Measurements from ENCODE around the gene MAN1C1. TPM values are rescaled to one million over a fixed set of nuclear protein-coding genes. Genes with fewer than 3 reads are reported as not detected.

MAN1C1 gene
- total RNA-seq, 4 donors from 2014 or later: 11.0 to 20.9 (median 15.9) TPM

DNA sequence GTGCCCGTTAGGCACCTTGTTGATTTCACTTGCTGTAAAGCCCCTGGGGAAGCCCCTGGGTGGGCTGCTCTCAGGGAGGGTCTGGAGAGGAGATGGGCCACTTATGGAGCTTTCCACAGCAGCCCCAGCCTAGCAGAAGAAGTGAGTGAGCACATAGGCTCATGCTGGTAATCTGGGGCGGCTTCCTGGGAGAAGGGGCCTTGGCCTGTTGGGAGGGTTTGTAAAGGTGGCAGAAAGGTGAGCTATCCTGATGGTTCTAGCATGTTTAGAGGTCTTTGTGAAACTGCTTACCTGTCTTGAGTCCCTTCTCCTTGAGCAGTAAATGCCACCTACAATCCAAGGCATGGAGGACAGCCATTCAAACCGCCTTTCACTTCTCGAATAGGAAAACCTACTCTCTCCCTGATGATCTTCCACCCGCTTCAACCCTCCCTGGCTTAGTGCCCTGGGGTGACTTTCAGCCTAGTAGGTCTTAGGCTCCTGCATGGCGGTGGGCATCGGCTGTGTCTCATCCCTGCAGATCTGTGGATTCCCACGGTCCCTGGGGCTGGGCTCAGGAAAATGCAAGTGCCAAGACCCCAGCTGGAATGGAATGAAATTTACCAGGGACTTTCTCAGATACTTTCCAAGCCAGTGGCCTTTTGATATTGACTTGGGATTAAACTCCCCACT lies 95.8 kb downstream of the MAN1C1 start:
- TF ChIP-seq, protein P1, sequence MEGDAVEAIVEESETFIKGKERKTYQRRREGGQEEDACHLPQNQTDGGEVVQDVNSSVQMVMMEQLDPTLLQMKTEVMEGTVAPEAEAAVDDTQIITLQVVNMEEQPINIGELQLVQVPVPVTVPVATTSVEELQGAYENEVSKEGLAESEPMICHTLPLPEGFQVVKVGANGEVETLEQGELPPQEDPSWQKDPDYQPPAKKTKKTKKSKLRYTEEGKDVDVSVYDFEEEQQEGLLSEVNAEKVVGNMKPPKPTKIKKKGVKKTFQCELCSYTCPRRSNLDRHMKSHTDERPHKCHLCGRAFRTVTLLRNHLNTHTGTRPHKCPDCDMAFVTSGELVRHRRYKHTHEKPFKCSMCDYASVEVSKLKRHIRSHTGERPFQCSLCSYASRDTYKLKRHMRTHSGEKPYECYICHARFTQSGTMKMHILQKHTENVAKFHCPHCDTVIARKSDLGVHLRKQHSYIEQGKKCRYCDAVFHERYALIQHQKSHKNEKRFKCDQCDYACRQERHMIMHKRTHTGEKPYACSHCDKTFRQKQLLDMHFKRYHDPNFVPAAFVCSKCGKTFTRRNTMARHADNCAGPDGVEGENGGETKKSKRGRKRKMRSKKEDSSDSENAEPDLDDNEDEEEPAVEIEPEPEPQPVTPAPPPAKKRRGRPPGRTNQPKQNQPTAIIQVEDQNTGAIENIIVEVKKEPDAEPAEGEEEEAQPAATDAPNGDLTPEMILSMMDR (IDR thresholded peaks at IDR 0.05; ENCODE audit: low read depth): no peak

DNA sequence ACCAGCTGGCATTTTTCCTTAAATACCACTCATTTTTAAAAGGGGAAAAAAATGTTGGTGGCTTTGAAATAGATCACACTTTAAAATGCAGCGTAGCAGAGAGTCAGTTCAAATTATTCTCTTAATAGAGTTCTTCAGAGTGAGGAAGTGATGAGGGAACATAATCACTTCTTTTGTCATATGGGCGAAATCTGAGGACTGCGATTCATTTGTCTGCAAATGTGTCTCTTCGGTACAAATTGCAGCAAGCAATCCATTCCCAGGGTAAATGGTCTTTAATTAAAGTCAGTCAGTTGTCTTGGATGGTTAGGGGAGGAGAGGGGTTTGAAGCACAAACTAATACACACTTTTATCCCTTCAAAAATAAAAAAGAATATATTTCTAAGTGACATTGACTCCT lies 97.4 kb downstream of the MAN1C1 start:
- TF ChIP-seq, protein P1 (IDR thresholded peaks at IDR 0.05; ENCODE audit: low read depth): no peak

DNA sequence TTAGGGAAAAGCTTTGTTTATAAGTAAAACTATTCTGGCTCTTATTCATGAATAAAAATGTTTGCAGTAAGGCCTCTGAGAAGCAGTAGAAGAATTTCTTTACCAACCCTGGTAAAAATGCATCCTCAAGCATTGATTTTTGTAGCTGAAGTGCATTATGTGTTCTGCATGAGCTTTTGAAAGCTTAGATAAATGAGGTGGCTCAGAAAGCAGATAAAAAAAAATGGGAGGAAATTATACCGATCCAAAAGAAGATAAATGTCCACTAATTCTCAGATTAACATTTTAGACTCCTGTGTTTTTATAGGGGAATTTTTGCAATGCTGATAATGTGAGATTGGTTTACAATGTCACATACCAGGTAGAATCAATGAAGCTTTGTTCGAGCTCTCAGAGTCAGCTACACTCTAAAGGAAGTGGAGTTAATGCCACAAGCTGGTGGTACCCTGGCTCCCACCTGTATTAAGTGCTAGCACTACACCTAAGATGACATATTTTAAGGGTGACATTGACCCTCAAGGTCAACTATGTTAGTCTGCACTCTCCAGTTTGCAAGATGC lies 97.9 kb downstream of the MAN1C1 start:
- TF ChIP-seq, protein P1 (IDR thresholded peaks at IDR 0.05; ENCODE audit: low read depth): no peak

DNA sequence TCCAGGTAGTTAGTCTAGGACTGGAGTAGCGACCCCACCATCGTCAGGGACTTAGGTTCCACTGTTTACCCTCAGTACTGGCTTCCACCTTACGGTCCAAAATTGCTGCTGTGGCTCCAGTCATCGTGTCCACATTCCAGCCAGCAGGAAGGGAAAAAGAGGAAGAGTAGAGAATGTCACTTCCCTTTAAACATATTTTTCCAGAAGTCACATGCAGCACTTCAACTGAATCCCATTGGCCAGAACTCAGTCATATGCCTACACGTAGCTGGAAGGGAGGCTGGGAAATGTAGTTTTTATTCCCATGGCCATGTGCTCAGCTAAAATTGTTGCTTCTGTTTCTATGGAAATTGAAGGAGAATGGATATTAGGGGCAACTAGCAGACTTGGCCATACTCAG lies 99.3 kb downstream of the MAN1C1 start:
- TF ChIP-seq, protein P1 (IDR thresholded peaks at IDR 0.05; ENCODE audit: low read depth): no peak

DNA sequence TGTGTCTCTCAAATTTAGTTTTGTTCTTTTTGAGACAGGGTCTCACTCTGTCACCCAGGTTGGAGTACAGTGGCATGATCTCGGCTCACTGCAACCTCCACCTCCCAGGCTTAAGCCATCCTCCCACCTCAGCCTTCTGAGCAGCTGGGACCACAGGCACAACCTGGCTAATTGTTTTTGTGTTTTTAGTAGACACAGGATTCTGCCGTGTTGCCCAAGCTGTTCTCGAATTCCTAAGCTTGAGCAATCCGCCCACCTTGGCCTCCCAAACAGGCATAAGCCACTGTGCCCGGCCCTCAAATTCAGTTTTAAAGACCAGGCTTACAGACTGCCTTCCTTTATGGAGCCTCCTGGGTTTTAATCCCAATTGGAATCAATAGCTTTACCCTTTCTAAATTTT lies 99.7 kb downstream of the MAN1C1 start:
- TF ChIP-seq, protein P1 (IDR thresholded peaks at IDR 0.05; ENCODE audit: low read depth): no peak

DNA sequence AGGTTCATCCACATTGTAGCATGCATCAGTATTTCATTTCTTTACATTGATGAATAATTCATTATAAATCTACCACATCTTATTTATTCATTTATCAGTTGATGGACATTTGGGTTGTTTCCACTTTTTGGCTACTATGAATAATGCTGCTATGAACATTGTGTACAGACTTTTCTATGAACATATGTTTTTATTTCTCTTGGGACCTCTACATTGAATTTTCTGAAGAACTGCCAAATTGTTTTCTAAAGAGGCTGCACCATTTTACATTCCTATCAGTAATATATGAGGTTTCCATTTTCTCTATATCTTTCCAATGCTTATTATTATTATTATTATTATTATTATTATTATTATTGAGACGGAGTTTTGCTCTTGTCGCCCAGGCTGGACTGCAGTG lies 102.1 kb downstream of the MAN1C1 start:
- TF ChIP-seq, protein P1 (IDR thresholded peaks at IDR 0.05; ENCODE audit: low read depth): no peak

DNA sequence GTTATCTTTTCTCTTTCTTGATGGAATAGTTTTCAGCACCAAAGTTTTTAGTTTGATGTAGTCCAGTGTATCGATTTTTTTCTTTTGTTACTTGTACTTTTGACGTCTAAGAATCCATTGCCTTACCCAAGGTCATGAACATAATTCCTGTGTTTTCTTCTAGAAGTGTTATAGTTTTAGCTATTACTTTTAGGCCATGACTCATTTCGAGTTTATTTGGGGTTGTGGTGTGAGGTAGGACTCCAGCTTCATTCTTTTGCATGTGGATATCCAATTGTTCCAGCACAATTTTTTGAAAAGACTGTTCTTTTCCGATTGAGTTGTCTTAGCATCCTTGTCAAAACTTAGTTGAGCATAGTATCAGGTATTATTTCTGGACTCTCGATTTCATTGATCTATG lies 104.0 kb downstream of the MAN1C1 start:
- TF ChIP-seq, protein P1 (IDR thresholded peaks at IDR 0.05; ENCODE audit: low read depth): no peak

All from subcutaneous adipose tissue (tissue), 4 donors.